OCI-LY1 (cell line): ENCODE data around the gene NELL2.

ENCODE experiments used
- H2AFZ ChIP-seq: fragments of 200-600 bp; sonication (generic), shearing (Covaris generic); 2 replicates; pipeline ENCODE4 v1.6.0; 2014; ENCODE audit warnings: antibody characterized with exemption, mild to moderate bottlenecking, low read length
- H3F3A ChIP-seq: fragments of 200-600 bp; sonication (generic), shearing (Covaris generic); 2 replicates; pipeline ENCODE4 v1.6.0; 2014; ENCODE audit warnings: mild to moderate bottlenecking, antibody characterized with exemption, low read length, moderate library complexity; ENCODE audit not compliant: insufficient read depth
- H3K27ac ChIP-seq: fragments of 200-600 bp; sonication (generic); 2 replicates; pipeline ENCODE4 v1.5.1; 2014; ENCODE audit warnings: low read length, mixed run types, mild to moderate bottlenecking, low read depth; ENCODE audit not compliant: poor library complexity, severe bottlenecking
- H3K27me3 ChIP-seq: fragments of 200-600 bp; sonication (generic); 2 replicates; pipeline ENCODE4 v1.6.0; 2014; ENCODE audit warnings: antibody characterized with exemption, mild to moderate bottlenecking, low read length, moderate library complexity; ENCODE audit not compliant: insufficient read depth
- H3K36me3 ChIP-seq: fragments of 200-600 bp; sonication (generic); 2 replicates; pipeline ENCODE4 v1.6.1; 2014; ENCODE audit warnings: mild to moderate bottlenecking, antibody characterized with exemption, low read length, moderate library complexity, mixed read lengths; ENCODE audit not compliant: insufficient read depth
- H3K4me1 ChIP-seq: fragments of 200-600 bp; sonication (generic); 2 replicates; pipeline ENCODE4 v1.5.1; 2014; ENCODE audit warnings: mild to moderate bottlenecking, low read length, moderate library complexity; ENCODE audit not compliant: insufficient read depth, severe bottlenecking
- H3K4me2 ChIP-seq: fragments of 200-600 bp; sonication (generic), shearing (Covaris generic); 2 replicates; pipeline ENCODE4 v1.6.1; 2014; ENCODE audit warnings: low read length
- H3K4me3 ChIP-seq: fragments of 200-600 bp; sonication (generic); 2 replicates; pipeline ENCODE4 v1.5.1; 2014; ENCODE audit warnings: low read length, low read depth, mild to moderate bottlenecking, mixed read lengths; ENCODE audit not compliant: poor library complexity, severe bottlenecking
- H3K79me2 ChIP-seq: fragments of 200-600 bp; shearing (Covaris generic); 2 replicates; pipeline ENCODE4 v1.6.1; 2016; ENCODE audit warnings: mixed run types, low read length, mixed read lengths; ENCODE audit not compliant: insufficient read depth
- H3K9ac ChIP-seq: fragments of 200-600 bp; sonication (generic), shearing (Covaris generic); 2 replicates; pipeline ENCODE4 v1.6.1; 2014; ENCODE audit warnings: mild to moderate bottlenecking, low read length, mixed read lengths
- H3K9me2 ChIP-seq: fragments of 200-600 bp; sonication (generic), shearing (Covaris generic); 2 replicates; pipeline ENCODE4 v1.6.1; 2014; ENCODE audit warnings: low read depth, mild to moderate bottlenecking, low read length, mixed read lengths
- H3K9me3 ChIP-seq: fragments of 200-600 bp; shearing (Covaris generic); 2 replicates; pipeline ENCODE4 v1.6.1; 2014; ENCODE audit warnings: low read length, mixed read lengths
- H4K20me1 ChIP-seq: fragments of 200-600 bp; sonication (generic), shearing (Covaris generic); 2 replicates; pipeline ENCODE4 v1.6.0; 2016; ENCODE audit warnings: mild to moderate bottlenecking, low read length; ENCODE audit not compliant: insufficient read depth
- CTCF ChIP-seq: fragments of 200-600 bp; sonication (generic), shearing (Covaris generic); IDR thresholded peaks from 2 replicates; pipeline ENCODE4 v1.5.1; 2017; ENCODE audit warnings: mild to moderate bottlenecking, antibody characterized with exemption, low read length, moderate library complexity, mixed read lengths
- EZH2 ChIP-seq: fragments of 200-600 bp; sonication (generic), shearing (Covaris generic); IDR thresholded peaks from 2 replicates; pipeline ENCODE4 v1.8.0; 2017; ENCODE audit warnings: borderline replicate concordance, mixed run types, mild to moderate bottlenecking, antibody characterized with exemption, low read length, moderate library complexity, mixed read lengths

Gene NELL2

GRCh38 chr12:44833561-44833960 lies 42.6 kb downstream of the NELL2 start:
- Histone ChIP-seq H4K20me1 (no peaks in the 10 kb centered on the region), H3K4me1 (peaks cover 49% of the 10 kb centered on the region), H3K4me3 (no peak overlapping the region), H3K4me2 (no peak overlapping the region), H3K9ac (no peak overlapping the region), H3K9me2 (no peaks in the 10 kb centered on the region), H3K9me3 (no peaks in the 10 kb centered on the region), H3K79me2 (0 out of 2 replicates have a peak, but pooled peaks cover 2% of the 10 kb centered on the region), H3K36me3 (no peaks in the 10 kb centered on the region), H3F3A (no peaks in the 10 kb centered on the region), H3K27me3 (no peaks in the 10 kb centered on the region), H3K27ac (no peak overlapping the region), H2AFZ (no peak overlapping the region)
- TF ChIP-seq CTCF = no peak
- TF ChIP-seq EZH2 = no peak

GRCh38 chr12:44830566-44831055 lies 45.5 kb downstream of the NELL2 start:
- H3K9ac ChIP-seq = no peak overlapping the region
- no peak overlapping the region for H3K27ac ChIP-seq
- H3K4me1 ChIP-seq = peaks cover 36% of the 10 kb centered on the region
- H3K4me2 ChIP-seq = no peak overlapping the region
- no peak overlapping the region for H2AFZ ChIP-seq
- TF ChIP-seq CTCF = no peak
- TF ChIP-seq EZH2 = no peak
- H3K4me3 ChIP-seq = no peak overlapping the region
- 0 out of 2 replicates have a peak, but pooled peaks cover 8% of the 10 kb centered on the region for H3K79me2 ChIP-seq
- H3K36me3 ChIP-seq = no peaks in the 10 kb centered on the region
- H3K9me2 ChIP-seq = no peaks in the 10 kb centered on the region
- H3K9me3 ChIP-seq = no peaks in the 10 kb centered on the region
- H3K27me3 ChIP-seq = no peaks in the 10 kb centered on the region
- H4K20me1 ChIP-seq = no peaks in the 10 kb centered on the region
- H3F3A ChIP-seq = no peaks in the 10 kb centered on the region

GRCh38 chr12:44829045-44829444 lies 47.1 kb downstream of the NELL2 start:
- H3K27me3 ChIP-seq = no peaks in the 10 kb centered on the region
- no peak for TF ChIP-seq CTCF
- H3K9ac ChIP-seq = no peak overlapping the region
- H3K79me2 ChIP-seq = 0 out of 2 replicates have a peak, but pooled peaks cover 8% of the 10 kb centered on the region
- H3K27ac ChIP-seq = no peak overlapping the region
- H3K9me3 ChIP-seq = no peaks in the 10 kb centered on the region
- no peak overlapping the region for H3K4me2 ChIP-seq
- H2AFZ ChIP-seq = no peak overlapping the region
- H4K20me1 ChIP-seq = no peaks in the 10 kb centered on the region
- no peak overlapping the region for H3K4me3 ChIP-seq
- H3K9me2 ChIP-seq = no peaks in the 10 kb centered on the region
- H3F3A ChIP-seq = no peaks in the 10 kb centered on the region
- H3K4me1 ChIP-seq = peaks cover 29% of the 10 kb centered on the region
- no peaks in the 10 kb centered on the region for H3K36me3 ChIP-seq
